Kidney (tissue), 14 donors: ENCODE results near the gene UBASH3B. TPM values are rescaled to one million over a fixed set of nuclear protein-coding genes. Genes with fewer than 3 reads are reported as not detected.

Source experiments
- DNase-seq, 5 donors: peaks; one replicate each; pipeline ENCODE4 v3.0.0-alpha.2; 2013 to 2020
- FAIRE-seq: peaks from 2 replicates; lab custom pipeline; 2012; peaks lifted over from hg19 to GRCh38; lab: Jason Lieb, UNC
- H3K27ac ChIP-seq, 2 donors: one replicate each; pipeline ENCODE4 v1.7.0; 2013; ENCODE audit warnings: low read depth in 2 of 2, low read length in 2 of 2, inconsistent platforms in 1 of 2
- H3K27me3 ChIP-seq: one replicate; pipeline ENCODE4 v1.7.1; 2013; ENCODE audit warnings: low read length, inconsistent platforms; ENCODE audit not compliant: control insufficient read depth, insufficient read depth
- H3K36me3 ChIP-seq, 3 donors: one replicate each; pipeline versions ENCODE4 v1.7.0 to v1.7.1; 2013; ENCODE audit warnings: low read length in 3 of 3, control low read depth in 1 of 3, inconsistent platforms in 1 of 3; ENCODE audit not compliant: insufficient read depth in 3 of 3, control insufficient read depth in 2 of 3
- H3K4me1 ChIP-seq, 3 donors: one replicate each; pipeline versions ENCODE4 v1.7.0 to v1.7.1; 2013; ENCODE audit warnings: low read length in 3 of 3, inconsistent platforms in 1 of 3, low read depth in 1 of 3; ENCODE audit not compliant: control insufficient read depth in 2 of 3, insufficient read depth in 2 of 3
- H3K4me3 ChIP-seq, 3 donors: one replicate each; pipeline versions ENCODE4 v1.7.0 to v1.8.1; 2013; ENCODE audit warnings: low read length in 3 of 3, control low read depth in 1 of 3, inconsistent platforms in 1 of 3
- H3K9ac ChIP-seq, 3 donors: one replicate each; pipeline versions ENCODE4 v1.7.0 to v1.7.1; 2013; ENCODE audit warnings: low read length in 3 of 3, control low read depth in 1 of 3, inconsistent platforms in 1 of 3
- H3K9me3 ChIP-seq, 3 donors: one replicate each; pipeline versions ENCODE4 v1.7.0 to v1.7.1; 2013; ENCODE audit warnings: low read length in 3 of 3, control low read depth in 1 of 3, inconsistent platforms in 1 of 3; ENCODE audit not compliant: control insufficient read depth in 2 of 3, insufficient read depth in 1 of 3
- intact Hi-C: fragments of 100-400 bp; cut with DNase I; formaldehyde crosslinking; loops from one replicate; pipeline ENCODE4 v1.11.1; 2022
- polyA plus RNA-seq: library from polyadenylated mRNA; stranded (reverse); fragments of 350-450 nt; fragmentation: Illumina TruSeq; extraction: RNeasy Lipid Tissue Mini Kit (QIAGEN cat#74804); gene quantifications from one replicate; pipeline ENCODE4 v1.2.3, GENCODE V29; 2014; ENCODE audit warnings: low read depth, low replicate concordance; ENCODE audit not compliant: insufficient read depth
- total RNA-seq: library from RNA; stranded (reverse); fragmentation: NEBNext Ultra II Directional; extraction: Animal tissue kit (Norgen Biotek cat#: 25700); gene quantifications from one replicate; pipeline ENCODE4 v1.2.1, GENCODE V29; 2021
- TF ChIP-seq, protein P1 (sequence below): IDR thresholded peaks from 3 replicates; pipeline ENCODE4 v1.5.1; 2012; ENCODE audit warnings: mild to moderate bottlenecking, moderate library complexity, borderline replicate concordance; ENCODE audit not compliant: insufficient read depth; ENCODE audit errors: extremely low read depth
- donor health status: control.
- donor health status: control.
- donor health status: control.
- donor health status: control.
- donor health status: control.
- donor health status: DM: yes; HTN: yes; CAD: no.
- donor health status: Normal renal cell carcinoma (clear cell type).

UBASH3B gene
- total and polyA plus RNA-seq, 2 donors from 2014 or later = 0.62 to 22.8 TPM

DNA sequence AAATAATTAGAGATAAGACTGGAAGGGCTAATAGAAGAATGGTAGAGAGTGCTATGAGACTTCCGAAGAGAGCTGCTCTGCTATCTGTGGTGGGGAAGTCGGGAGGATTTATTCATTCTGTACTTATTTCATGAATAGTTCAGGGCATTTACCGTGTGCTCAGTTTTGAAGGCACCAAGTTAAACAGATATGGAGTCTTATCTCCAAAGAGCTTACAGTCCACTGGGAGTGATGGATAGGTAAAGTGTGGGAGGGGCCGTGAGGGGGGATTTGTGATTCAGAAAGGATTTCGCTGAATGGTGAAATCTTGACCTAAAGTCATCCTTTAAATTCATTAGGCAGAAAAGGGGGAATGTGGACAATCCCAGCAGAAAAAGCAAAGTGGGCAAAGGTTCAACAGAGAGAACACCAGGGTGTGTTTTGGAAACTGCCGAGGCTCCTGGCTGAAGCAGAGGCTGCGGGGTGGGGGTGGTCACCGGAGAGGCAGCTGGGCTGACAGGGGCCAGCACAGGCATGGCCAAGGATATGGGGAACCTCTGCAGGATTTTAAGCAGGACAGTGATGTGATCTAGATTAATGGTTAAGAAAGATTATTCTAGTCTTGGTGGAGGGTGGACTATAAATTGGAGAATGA, 91.2 kb downstream of the UBASH3B start:
- FAIRE-seq (no peak), DNase-seq (no peak)
- H3K27ac ChIP-seq = no peak overlapping the region
- H3K27me3 ChIP-seq = no peaks in the 10 kb centered on the region
- H3K4me1 ChIP-seq = peaks cover 0 to 10% (median 8%) of the 10 kb centered on the region in 3 donors
- intact Hi-C loops = no loop called here
- no peak overlapping the region for H3K4me3 ChIP-seq
- no peaks in the 10 kb centered on the region for H3K9me3 ChIP-seq
- no peak overlapping the region for H3K9ac ChIP-seq
- H3K36me3 ChIP-seq = no peaks in the 10 kb centered on the region
- TF ChIP-seq, protein P1, sequence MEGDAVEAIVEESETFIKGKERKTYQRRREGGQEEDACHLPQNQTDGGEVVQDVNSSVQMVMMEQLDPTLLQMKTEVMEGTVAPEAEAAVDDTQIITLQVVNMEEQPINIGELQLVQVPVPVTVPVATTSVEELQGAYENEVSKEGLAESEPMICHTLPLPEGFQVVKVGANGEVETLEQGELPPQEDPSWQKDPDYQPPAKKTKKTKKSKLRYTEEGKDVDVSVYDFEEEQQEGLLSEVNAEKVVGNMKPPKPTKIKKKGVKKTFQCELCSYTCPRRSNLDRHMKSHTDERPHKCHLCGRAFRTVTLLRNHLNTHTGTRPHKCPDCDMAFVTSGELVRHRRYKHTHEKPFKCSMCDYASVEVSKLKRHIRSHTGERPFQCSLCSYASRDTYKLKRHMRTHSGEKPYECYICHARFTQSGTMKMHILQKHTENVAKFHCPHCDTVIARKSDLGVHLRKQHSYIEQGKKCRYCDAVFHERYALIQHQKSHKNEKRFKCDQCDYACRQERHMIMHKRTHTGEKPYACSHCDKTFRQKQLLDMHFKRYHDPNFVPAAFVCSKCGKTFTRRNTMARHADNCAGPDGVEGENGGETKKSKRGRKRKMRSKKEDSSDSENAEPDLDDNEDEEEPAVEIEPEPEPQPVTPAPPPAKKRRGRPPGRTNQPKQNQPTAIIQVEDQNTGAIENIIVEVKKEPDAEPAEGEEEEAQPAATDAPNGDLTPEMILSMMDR = no peak

DNA sequence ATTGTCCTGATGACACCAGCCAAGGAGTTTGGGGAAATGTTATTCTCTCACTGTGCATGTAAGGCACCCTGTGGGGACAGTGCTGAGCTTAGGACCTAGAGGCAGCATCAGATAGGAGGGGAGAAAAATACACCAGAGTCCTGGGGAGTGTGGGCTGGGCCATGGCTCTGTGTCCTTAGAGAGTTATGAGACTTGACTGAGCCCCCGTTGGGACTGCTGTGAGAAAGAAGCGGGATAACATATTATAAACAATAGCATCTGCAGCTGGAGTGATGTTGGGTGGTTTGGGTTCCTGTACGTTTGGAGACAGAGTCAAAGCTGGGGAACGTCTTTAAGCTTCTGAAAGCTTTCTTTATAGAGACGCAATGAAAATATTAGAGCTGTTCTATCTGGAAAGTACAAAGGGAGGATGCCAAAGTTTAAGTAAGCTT, 91.8 kb downstream of the UBASH3B start:
- TF ChIP-seq, protein P1 = no peak
- Histone ChIP-seq H3K27me3 (no peaks in the 10 kb centered on the region), H3K4me3 (no peak overlapping the region), H3K4me1 (peaks cover 0 to 9% (median 3%) of the 10 kb centered on the region in 3 donors), H3K9me3 (no peaks in the 10 kb centered on the region), H3K27ac (no peak overlapping the region), H3K9ac (no peak overlapping the region), H3K36me3 (no peaks in the 10 kb centered on the region)
- intact Hi-C loops = no loop called here
- FAIRE-seq (no peak), DNase-seq (peak in 1 of 5 donors; percentile 71)

DNA sequence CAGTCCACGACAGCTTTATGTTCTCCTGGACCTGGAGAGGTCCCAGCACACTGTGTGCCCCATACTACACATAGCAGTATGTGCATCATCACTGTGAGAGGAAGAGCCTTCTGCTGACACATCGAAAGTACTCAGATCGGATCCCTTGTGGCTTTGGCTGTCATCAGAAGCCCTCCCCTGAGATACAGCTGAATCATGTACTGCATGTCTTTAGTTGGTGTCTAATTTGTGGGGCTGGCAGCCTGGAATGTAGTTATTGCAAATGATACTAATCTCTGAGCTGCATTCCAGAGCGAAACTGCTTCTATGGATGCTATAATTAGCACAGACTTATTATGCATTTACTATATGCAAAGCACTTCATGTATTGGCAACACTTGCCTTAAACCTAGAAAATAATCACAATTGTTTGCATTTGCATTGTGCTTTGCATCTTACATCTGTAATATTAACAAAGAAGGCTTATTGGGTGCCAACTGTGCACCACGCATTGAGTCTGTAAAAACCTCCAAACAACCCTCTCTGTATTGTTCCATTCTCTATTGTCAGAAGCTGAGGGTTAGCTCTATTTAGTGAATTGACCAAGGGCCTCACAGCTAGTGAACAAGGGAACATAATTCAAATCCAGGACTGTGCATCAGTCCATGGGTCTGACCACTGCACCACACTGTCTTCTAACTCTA, 93.6 kb downstream of the UBASH3B start:
- DNase-seq = peak in 1 of 5 donors; percentile 52
- Histone ChIP-seq H3K9me3 (no peaks in the 10 kb centered on the region), H3K4me3 (no peak overlapping the region), H3K27ac (no peak overlapping the region), H3K36me3 (no peaks in the 10 kb centered on the region), H3K9ac (no peak overlapping the region), H3K4me1 (peaks cover 0 to 3% (median 2%) of the 10 kb centered on the region in 3 donors), H3K27me3 (no peaks in the 10 kb centered on the region)
- intact Hi-C loops = no loop called here
- no peak for FAIRE-seq
- TF ChIP-seq, protein P1 = no peak
